ENCODE measurements around the gene ELMO1.

DNA sequence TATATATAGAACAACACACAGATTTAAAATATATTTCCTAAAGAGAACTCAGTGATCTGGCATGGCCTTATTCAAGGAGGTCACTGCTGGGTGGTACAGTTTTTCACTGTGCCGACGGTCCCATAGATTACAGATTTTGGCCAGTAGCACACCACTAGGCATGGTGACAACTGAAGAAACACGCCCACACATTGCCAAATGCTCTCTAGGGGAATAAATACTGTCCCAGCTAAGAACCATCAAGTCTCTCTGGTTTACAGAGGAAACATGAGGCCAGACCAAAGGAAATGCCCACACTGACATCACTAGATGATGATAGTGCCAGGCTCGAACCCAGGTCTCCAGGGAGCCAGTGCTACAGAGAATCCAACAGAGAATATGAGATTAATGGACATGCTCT, 316.8 kb downstream of the ELMO1 start:
- TF ChIP-seq, protein P1, sequence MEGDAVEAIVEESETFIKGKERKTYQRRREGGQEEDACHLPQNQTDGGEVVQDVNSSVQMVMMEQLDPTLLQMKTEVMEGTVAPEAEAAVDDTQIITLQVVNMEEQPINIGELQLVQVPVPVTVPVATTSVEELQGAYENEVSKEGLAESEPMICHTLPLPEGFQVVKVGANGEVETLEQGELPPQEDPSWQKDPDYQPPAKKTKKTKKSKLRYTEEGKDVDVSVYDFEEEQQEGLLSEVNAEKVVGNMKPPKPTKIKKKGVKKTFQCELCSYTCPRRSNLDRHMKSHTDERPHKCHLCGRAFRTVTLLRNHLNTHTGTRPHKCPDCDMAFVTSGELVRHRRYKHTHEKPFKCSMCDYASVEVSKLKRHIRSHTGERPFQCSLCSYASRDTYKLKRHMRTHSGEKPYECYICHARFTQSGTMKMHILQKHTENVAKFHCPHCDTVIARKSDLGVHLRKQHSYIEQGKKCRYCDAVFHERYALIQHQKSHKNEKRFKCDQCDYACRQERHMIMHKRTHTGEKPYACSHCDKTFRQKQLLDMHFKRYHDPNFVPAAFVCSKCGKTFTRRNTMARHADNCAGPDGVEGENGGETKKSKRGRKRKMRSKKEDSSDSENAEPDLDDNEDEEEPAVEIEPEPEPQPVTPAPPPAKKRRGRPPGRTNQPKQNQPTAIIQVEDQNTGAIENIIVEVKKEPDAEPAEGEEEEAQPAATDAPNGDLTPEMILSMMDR (optimal IDR thresholded peaks at IDR 0.05 in 1 of 3, IDR thresholded peaks at IDR 0.05 in 1 of 3, conservative IDR thresholded peaks at IDR 0.05 in 1 of 3; ENCODE audit: extremely low read depth in 1 of 3, insufficient read depth in 2 of 3, low read length in 3 of 3), result no peak
- TF ChIP-seq EZH2 (IDR thresholded peaks at IDR 0.05; ENCODE audit: low read length), result no peak

Measured in keratinocyte (primary cell).